Fibroblast of peridontal ligament (primary cell): ENCODE measurements around the gene TP53TG5.

Experiments
- DNase-seq: peaks from one replicate; pipeline ENCODE4 v3.0.0-alpha.2; 2010; ENCODE audit errors: extremely low read depth

The TP53TG5 gene

GRCh38 chr20:45378191-45378590 lies at the start of gene TP53TG5:
Gene TP53TG5 (minus strand): TSS chr20:45378325. CDS start chr20:45378236, 89 bp downstream.
- no peak for DNase-seq

GRCh38 chr20:45427236-45428149 lies 49.4 kb upstream of the TP53TG5 start:
- no peak for DNase-seq

GRCh38 chr20:45426320-45427016 lies 48.3 kb upstream of the TP53TG5 start:
- DNase-seq = no peak

- no peak for DNase-seq
Measured at GRCh38 chr20:45425561-45425960, 47.4 kb upstream of the TP53TG5 start.

GRCh38 chr20:45423700-45424099 lies 45.6 kb upstream of the TP53TG5 start:
- no peak for DNase-seq

DNA sequence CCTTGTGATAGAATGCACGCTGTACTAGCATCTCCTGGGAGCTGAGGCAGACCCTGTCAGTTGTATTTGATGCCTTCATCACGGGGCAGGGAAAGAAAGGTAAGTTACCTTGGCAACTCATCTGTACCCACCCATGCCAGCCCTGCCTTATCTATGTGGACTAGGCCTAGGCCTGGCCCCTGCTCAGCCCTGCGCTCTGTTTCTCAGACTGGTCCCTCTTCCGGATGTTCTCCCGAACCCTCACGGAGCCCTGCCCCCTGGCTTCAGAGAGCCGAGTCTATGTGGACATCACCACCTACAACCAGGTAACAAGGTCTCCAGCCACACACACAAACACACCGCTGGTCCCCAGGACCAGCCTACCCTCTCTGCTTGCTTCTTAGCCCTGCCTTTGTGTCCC lies 42.0 kb upstream of the TP53TG5 start:
- DNase-seq = no peak

DNA sequence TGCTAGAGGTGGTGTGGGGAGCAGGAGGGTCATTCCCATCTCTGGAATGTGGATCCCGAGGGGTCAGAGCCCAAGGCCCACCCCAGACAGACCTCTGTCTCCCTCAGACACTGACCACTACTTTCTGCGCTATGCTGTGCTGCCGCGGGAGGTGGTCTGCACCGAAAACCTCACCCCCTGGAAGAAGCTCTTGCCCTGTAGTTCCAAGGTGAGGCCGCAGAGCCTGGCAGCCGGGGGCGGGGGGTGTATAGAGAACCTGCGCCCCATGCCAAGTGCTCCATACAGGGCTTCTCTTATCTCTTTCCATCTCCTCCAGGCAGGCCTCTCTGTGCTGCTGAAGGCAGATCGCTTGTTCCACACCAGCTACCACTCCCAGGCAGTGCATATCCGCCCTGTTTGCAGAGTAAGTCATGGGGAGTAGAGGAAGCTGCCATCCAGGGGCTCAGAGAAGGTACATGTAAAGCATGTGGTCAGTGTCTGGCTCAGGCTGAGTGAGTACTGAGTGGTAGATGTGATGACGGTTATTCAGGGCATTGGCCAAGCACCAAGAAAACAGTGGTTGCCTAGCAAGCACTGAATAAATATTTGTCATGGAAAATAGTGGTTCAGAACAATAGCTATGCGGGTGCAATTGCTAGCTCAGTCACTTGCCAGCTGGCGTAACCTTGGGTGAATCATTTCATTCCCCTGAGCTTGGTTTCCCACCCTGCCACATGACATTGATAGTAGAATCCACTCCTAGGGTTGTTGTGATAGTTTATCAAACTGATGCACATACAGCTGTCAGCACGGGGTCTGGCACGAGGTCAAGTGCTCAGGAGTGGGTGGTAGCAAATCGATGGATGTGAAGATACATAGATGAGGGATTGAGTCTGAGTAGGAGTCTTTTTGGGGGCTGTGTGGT lies 41.3 kb upstream of the TP53TG5 start:
- peak; percentile 94 for DNase-seq

DNA sequence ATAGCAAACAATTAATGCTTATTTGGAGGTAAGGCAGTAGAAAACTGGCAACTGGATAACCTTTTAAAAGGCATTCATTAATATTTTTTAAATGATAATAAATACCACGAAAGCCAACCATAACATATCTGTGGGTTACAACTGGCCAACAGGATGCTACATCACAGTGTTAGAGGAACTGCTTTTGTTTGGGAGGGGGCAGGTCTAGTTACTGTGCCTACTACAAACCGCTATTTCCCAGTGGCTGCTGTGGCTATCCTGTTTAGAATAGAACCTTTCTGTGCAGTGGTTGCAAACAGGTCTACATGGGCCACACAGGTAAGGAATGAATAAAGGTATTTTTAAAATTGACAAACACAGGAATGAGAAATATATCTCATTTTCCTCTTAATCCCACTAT lies 38.8 kb upstream of the TP53TG5 start:
- DNase-seq = no peak

DNA sequence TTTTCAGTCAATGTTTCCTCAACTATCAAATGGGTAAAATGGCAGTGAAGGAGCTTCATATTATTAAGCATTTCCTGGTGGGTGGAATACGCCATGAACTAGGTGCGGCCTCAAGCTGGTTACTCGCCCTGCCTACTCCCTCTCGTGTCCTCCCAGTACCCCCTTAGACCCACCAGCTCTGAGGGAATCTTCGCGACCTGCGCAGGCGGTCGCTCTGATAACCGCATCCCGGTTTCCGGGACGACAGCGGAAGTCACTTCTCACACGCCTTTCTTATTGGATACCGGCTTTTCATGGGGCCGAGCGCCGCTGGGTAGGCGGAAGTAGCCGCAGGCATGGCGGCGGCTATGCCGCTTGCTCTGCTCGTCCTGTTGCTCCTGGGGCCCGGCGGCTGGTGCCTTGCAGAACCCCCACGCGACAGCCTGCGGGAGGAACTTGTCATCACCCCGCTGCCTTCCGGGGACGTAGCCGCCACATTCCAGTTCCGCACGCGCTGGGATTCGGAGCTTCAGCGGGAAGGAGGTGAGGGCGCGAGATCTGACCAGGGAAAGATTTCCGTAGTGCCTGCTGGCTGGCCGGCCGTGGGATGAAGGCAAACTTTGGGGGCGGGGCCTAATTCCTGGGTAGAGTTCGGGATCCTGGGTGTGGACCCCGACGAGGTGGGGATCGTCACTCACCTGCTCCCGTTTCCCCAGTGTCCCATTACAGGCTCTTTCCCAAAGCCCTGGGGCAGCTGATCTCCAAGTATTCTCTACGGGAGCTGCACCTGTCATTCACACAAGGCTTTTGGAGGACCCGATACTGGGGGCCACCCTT lies 37.9 kb upstream of the TP53TG5 start, which contains the start of gene PIGT:
TSS of gene PIGT (plus strand) at position 320 of the 816 bp plus-strand sequence. CDS start at position 336, 16 bp downstream.
- DNase-seq = peak; percentile 71

DNA sequence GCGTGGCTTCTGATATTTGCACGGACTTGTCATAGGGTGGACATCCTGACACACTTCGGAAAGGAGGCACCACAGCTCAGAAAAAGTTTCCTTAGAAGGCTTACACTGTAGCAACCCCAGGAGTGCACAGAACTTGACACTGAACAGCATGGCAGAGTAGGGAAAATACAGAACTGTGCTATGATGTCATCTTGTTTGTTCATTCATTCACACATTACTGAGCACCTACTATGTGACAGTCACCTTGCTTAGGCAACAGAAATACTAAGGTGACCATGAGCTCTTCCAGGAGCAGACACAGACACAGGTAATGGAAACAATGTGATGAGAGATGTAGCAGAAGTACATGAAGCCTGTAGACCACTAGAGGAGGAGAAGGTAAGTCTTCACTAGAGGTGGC lies 35.4 kb upstream of the TP53TG5 start:
- DNase-seq = no peak

DNA sequence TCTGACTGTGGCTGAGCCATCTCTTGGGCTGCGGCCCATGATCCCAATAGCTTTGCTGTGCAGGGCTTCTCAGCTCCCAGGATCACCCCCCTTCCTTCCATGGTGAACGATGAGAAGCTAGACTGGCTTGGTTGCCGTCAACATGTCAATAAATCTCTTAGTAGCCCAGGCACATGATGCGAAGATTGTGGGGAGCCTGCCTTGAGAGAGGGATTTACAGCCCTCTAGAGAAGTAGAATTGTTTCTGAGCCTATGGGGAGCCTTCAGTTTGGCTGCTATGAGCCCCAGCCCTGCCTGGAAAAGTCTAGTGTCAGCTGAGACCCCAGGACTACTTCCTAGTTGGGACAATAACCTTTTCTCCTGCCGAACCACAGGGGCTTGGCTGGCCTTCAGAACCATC lies 34.5 kb upstream of the TP53TG5 start:
- DNase-seq = no peak

DNA sequence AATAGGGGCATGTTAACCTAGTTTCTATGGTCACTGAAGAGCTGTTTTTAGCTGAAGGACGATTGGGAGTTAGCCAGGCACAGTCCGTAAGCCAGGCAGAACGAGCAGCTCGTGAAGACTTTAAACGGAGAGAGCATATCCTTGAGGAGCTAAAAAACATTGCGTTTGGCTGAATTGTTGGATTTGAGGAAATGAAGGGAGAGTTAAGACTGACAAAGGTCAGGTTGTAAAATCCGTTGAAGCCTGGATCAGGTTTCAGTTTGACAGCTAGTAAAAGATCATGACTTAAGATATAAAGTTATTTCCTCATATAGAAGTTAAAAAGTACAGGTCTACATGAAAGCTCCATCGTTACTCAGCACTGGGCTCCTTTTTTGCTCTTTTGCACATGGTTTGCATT lies 32.8 kb upstream of the TP53TG5 start:
- no peak for DNase-seq

DNA sequence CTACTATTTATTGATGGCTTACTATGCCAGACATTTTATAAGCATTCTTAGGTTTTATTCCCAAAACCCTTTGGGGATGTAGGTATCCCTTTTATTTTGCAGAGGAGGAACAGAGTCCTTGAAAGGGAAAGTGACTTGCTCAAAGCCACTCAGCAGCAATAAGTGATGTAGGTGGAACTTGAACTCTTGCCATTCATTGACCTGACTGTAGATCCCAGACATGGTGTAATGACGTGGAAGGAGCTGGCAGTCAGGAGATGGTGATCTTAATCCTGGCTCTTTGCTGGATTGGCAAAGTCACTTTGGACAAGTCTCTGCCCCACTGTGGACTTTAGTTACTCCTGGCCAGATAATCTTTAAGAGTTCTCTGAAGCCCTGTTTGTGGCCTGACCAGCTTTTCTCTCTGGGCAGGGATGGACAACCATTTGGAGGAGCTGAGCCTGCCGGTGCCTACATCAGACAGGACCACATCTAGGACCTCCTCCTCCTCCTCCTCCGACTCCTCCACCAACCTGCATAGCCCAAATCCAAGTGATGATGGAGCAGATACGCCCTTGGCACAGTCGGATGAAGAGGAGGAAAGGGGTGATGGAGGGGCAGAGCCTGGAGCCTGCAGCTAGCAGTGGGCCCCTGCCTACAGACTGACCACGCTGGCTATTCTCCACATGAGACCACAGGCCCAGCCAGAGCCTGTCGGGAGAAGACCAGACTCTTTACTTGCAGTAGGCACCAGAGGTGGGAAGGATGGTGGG lies 31.6 kb upstream of the TP53TG5 start:
- no peak for DNase-seq

DNA sequence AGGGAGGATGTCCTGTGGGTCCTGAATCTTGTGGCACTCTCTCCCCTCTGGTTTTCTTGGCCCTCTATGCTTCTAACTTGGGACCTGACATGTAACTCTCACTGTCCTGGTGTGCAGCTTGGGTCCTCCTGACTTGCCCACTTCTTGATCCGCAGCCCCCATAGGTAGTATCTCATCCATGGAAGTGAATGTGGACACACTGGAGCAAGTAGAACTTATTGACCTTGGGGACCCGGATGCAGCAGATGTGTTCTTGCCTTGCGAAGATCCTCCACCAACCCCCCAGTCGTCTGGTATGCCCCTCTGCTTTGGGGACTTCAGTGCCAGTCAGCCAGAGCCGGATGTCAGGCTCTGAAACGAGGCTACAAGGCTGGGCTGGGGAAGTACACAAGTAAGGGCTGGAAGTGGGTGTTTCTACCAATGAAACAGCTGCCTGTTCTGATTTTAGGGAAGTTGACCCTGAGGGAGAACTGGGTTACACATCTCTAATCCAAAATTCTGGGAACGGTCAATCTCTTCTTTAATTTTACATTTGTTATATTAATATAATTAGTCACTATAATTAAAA lies 30.6 kb upstream of the TP53TG5 start:
- DNase-seq = no peak

- no peak for DNase-seq
Measured at GRCh38 chr20:45407783-45408645, 29.9 kb upstream of the TP53TG5 start, which contains the start of gene DBNDD2. Gene DBNDD2 (plus strand): TSS chr20:45408289. CDS start chr20:45408468, 179 bp downstream.

DNA sequence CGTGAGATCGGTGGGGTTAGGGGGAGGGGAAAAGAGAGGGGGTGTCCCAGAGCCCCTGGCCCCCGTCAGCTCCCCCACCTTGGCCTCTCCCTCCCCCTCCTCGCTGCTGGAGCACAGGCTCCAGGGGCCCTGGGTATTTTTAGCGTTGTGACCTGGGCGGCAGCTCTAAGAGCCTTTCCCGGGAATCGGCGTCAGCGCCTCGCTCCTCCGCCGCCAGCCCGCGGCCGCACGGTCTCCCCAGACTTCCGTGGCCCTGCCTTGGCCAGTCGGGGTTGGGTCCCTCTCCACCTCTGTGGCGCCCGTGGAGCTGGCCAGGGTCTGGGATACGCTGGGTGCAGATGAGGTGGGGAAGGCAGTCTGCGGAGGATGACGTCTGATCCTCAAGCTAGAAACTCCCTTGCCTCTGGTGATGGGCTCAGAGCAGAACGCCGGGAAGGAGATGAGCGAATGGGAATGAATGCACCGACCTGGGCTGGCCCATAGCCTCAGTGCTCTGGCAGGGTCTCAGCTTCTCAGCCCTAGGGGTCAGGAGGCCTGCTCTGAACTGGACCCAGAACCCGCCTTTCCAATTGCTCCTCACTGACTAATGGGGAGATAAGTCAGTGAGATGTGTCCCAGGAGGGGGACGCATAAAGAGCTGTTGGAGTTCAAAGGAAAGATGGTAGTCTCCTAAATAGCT lies 29.1 kb upstream of the TP53TG5 start:
- peak; percentile 20 for DNase-seq

- DNase-seq = no peak
Measured at GRCh38 chr20:45406260-45407066, 28.3 kb upstream of the TP53TG5 start.
